K562 (cell line): ENCODE results near the gene AQP1. TPM values are rescaled to one million over a fixed set of nuclear protein-coding genes. Genes with fewer than 3 reads are reported as not detected.

ENCODE experiments used
- ATAC-seq: fragments of 200-7000 bp; cut with Tn5 transposase; 3 replicates; pipeline ENCODE4 v1.9.1; 2020; ENCODE audit warnings: moderate library complexity
- BruUV-seq: library from RNA; stranded (reverse); fragments of 400-500 nt; replicated peaks from 2 replicates; lab custom pipeline; 2021; lab: Mats Ljungman, UMichigan
- CTCF ChIA-PET: fragments of 300-600 bp; formaldehyde crosslinking; extraction: SDS; loops from one replicate; lab custom pipeline; 2021; ENCODE audit warnings: low intra/inter-chr PET ratio; lab: Yijun Ruan, JAX
- POLR2A ChIA-PET: fragments of 300-600, 350-650 bp; sonication (Branson Sonifier 250); formaldehyde crosslinking; extraction: SDS; loops from one replicate; lab custom pipeline; 2021; ENCODE audit warnings: antibody characterized with exemption, inconsistent platforms; lab: Yijun Ruan, JAX
- DNase-seq, 4 experiments: peaks; one replicate each; pipeline versions ENCODE4 v3.0.0 to v3.0.0-alpha.2; 2011 to 2018; ENCODE audit warnings: low spot score in 3 of 4, mixed read lengths in 3 of 4; ENCODE audit errors: extremely low read depth in 1 of 4
- FAIRE-seq: peaks from 2 replicates; lab custom pipeline; 2011; peaks lifted over from hg19 to GRCh38; lab: Jason Lieb, UNC
- H2AFZ ChIP-seq: 2 replicates; pipeline ENCODE4 v1.6.0; 2011; ENCODE audit warnings: low read depth, low read length, control low read depth, inconsistent platforms
- H3K27ac ChIP-seq: fragments of 200-600 bp; 3 replicates; pipeline ENCODE4 v1.8.0; 2011; ENCODE audit warnings: low read depth, mild to moderate bottlenecking, control low read depth, inconsistent platforms, low read length, moderate library complexity, mixed read lengths; ENCODE audit errors: extremely low read depth
- H3K27me3 ChIP-seq, 2 experiments: fragments of 300-600 bp in 1 of 2; 2 replicates in 1 of 2; 3 replicates in 1 of 2; pipeline versions ENCODE4 v1.6.0 to v1.8.0; 2011; ENCODE audit warnings: inconsistent platforms in 2 of 2, low read length in 2 of 2, mild to moderate bottlenecking in 1 of 2, mixed read lengths in 1 of 2, moderate library complexity in 1 of 2; ENCODE audit not compliant: control insufficient read depth in 2 of 2, insufficient read depth in 2 of 2
- H3K36me3 ChIP-seq: fragments of 300-600 bp; 3 replicates; pipeline ENCODE4 v1.8.0; 2011; ENCODE audit warnings: mild to moderate bottlenecking, low read length, inconsistent platforms; ENCODE audit not compliant: control insufficient read depth, insufficient read depth
- H3K4me1 ChIP-seq, 2 experiments: fragments of 200-600 bp in 1 of 2; replicated peaks in 1 of 2; 2 replicates in 1 of 2; 3 replicates in 1 of 2; pipeline versions ENCODE4 v1.5.1 to v1.8.0; 2011; ENCODE audit warnings: inconsistent platforms in 2 of 2, low read length in 2 of 2, mild to moderate bottlenecking in 1 of 2, mixed read lengths in 1 of 2, moderate library complexity in 1 of 2; ENCODE audit not compliant: control insufficient read depth in 2 of 2, insufficient read depth in 2 of 2
- H3K4me2 ChIP-seq: 2 replicates; pipeline ENCODE4 v1.6.1; 2011; ENCODE audit warnings: low read length, control low read depth, inconsistent platforms, mixed read lengths; ENCODE audit not compliant: insufficient read depth
- H3K4me3 ChIP-seq: fragments of 200-600 bp; sonication (generic), shearing (Covaris generic); 2 replicates; pipeline ENCODE4 v1.5.1; 2016; ENCODE audit warnings: control low read depth, inconsistent platforms
- H3K79me2 ChIP-seq: fragments of 200-600 bp; 3 replicates; pipeline ENCODE4 v1.8.0; 2011; ENCODE audit warnings: low read length, inconsistent platforms; ENCODE audit not compliant: control insufficient read depth, insufficient read depth
- H3K9ac ChIP-seq, 2 experiments: 2 replicates each; pipeline versions ENCODE4 v1.6.0 to v1.6.1; 2011; ENCODE audit warnings: low read depth in 2 of 2, low read length in 2 of 2, control low read depth in 1 of 2, inconsistent platforms in 1 of 2, mild to moderate bottlenecking in 1 of 2, mixed read lengths in 1 of 2; ENCODE audit not compliant: insufficient read depth in 1 of 2
- H3K9me1 ChIP-seq: one replicate; pipeline ENCODE4 v1.6.0; 2011; ENCODE audit warnings: inconsistent platforms, mild to moderate bottlenecking, low read length, moderate library complexity; ENCODE audit not compliant: control insufficient read depth, insufficient read depth
- H3K9me3 ChIP-seq: replicated peaks from 2 replicates; pipeline ENCODE4 v1.5.1; 2011; ENCODE audit warnings: low read depth, low read length, inconsistent platforms; ENCODE audit not compliant: control insufficient read depth, insufficient read depth
- H4K20me1 ChIP-seq: replicated peaks from 2 replicates; pipeline ENCODE4 v1.6.1; 2011; ENCODE audit warnings: low read length, inconsistent platforms, mixed read lengths; ENCODE audit not compliant: control insufficient read depth, insufficient read depth
- C11orf30 ChIP-seq: fragments of 450-650 bp; IDR thresholded peaks from 2 replicates; pipeline ENCODE4 v1.6.1; 2016; ENCODE audit warnings: low read depth, mild to moderate bottlenecking
- MAFF ChIP-seq: IDR thresholded peaks from 2 replicates; pipeline ENCODE4 v1.6.1; 2012; ENCODE audit warnings: low read length, improper control_type of control experiment
- MAFG ChIP-seq: fragments of 450-650 bp; conservative IDR thresholded peaks from 2 replicates; pipeline ENCODE4 v1.6.1; 2016; ENCODE audit warnings: missing genetic modification characterization, missing compliant biosample characterization
- MAFK ChIP-seq: IDR thresholded peaks from 2 replicates; pipeline ENCODE4 v1.6.1; 2011; ENCODE audit warnings: low read length, improper control_type of control experiment
- YY1 ChIP-seq, 3 experiments: IDR thresholded peaks; 2 replicates each; pipeline ENCODE4 v1.6.1; 2011; ENCODE audit warnings: low read length in 2 of 3, mild to moderate bottlenecking in 2 of 3, moderate library complexity in 2 of 3, borderline replicate concordance in 1 of 3, control low read depth in 1 of 3, low read depth in 1 of 3; ENCODE audit not compliant: insufficient read depth in 3 of 3, insufficient replicate concordance in 2 of 3, control insufficient read depth in 1 of 3, insufficient read length in 1 of 3; ENCODE audit errors: extremely low read depth in 1 of 3
- ZFP91 ChIP-seq: sonication (generic); formaldehyde crosslinking; IDR thresholded peaks from 2 replicates; pipeline ENCODE4 v1.8.0; 2022; ENCODE audit warnings: mild to moderate bottlenecking, missing genetic modification reagents
- ZNF316 ChIP-seq: fragments of 450-650 bp; IDR thresholded peaks from 2 replicates; pipeline ENCODE4 v1.6.1; 2016
- ZNF551 ChIP-seq: fragments of 250-450 bp; sonication (Bioruptor Pico); IDR thresholded peaks from 2 replicates; pipeline ENCODE4 v1.5.0; 2021; ENCODE audit warnings: mild to moderate bottlenecking, moderate library complexity
- whole genome bisulfite sequencing: fragments of 100-300 bp; shearing (Covaris generic); methylation state at CpG from one replicate; pipeline ENCODE4 v1.1.6; 2016; ENCODE audit warnings: low coverage, mixed read lengths; ENCODE audit not compliant: insufficient coverage; ENCODE audit errors: missing lambda C conversion rate; 5-methylcytosine and 5-hydroxymethylcytosine counted together
- in situ Hi-C: fragments of 300-500 bp; cut with MboI; formaldehyde crosslinking; loops from 4 replicates; pipeline ENCODE4 v1.15.0; 2018; ENCODE audit warnings: inconsistent platforms, mixed read lengths
- intact Hi-C: fragments of 100-400 bp; cut with micrococcal nuclease; formaldehyde crosslinking; loops from 2 replicates; pipeline ENCODE4 v1.14.2; 2022
- polyA plus RNA-seq, 8 experiments: library from polyadenylated mRNA; depleted of rRNA in 4 of 8; stranded (reverse) in 5 of 8; unstranded in 3 of 8; fragments of >200 nt; fragmentation: Nextera tagmentation in 2 of 8; fragmentation: Illumina TruSeq in 1 of 8; extraction: Ambion mirVana in 2 of 8; extraction: Trizol in 1 of 8; gene quantifications; 2 replicates each; pipeline versions ENCODE4 v1.2.1 to v1.2.3, GENCODE V29; 2011 to 2014; ENCODE audit warnings: inconsistent platforms in 1 of 8, missing spikeins in 1 of 8
- total RNA-seq, 7 experiments: library from RNA; depleted of rRNA in 6 of 7; stranded (reverse); fragments of >200 nt in 6 of 7; fragmentation: Illumina TruSeq in 2 of 7; extraction: Trizol in 2 of 7; gene quantifications; 2 replicates each; pipeline versions ENCODE4 v1.2.1 to v1.2.3, GENCODE V29; 2011 to 2021; ENCODE audit warnings: low replicate concordance in 1 of 7

AQP1 gene
- total and polyA plus RNA-seq, 9 of the 15 experiments (the other 6 are each of a cell fraction or from before 2014, with no cell fraction given) = 0.18 to 12.6 (median 4.1) TPM

DNA sequence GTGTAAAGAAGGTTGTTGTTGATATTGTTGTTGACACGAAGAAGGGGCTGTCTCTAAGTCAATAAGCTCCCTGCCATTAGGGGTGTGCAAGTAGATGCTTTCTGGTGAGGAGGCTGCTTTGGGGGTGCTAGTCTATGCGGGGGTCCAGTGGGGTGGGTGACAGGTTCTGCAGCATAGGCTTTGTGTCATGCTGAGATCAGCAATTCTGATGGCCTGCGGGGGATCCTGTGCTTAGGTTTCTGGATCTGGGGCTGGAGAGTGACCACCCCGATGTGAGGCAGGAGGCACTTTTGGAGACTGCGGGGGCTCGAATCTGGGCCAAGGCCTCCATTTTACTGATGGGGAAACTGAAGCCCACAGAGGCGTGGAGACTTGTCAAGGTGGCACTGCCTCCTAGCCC lies 5.1 kb downstream of the AQP1 start:
- Histone ChIP-seq H2AFZ (no peak overlapping the region), H3K4me3 (no peak overlapping the region), H3K36me3 (no peaks in the 10 kb centered on the region), H3K9ac (peak overlapping the region; percentile 56 to 84; a peak in 2 of 4 replicates), H3K27ac (no peak overlapping the region; the same call in 2 of the 3 replicates), H3K4me1 (peaks cover 82 to 86% of the 10 kb centered on the region in 2 experiments), H3K79me2 (no peaks in the 10 kb centered on the region; the same call in 2 of the 3 replicates), H3K9me3 (no peaks in the 10 kb centered on the region), H4K20me1 (no peaks in the 10 kb centered on the region), H3K9me1 (peaks cover 3% of the 10 kb centered on the region), H3K4me2 (no peak overlapping the region; the same call in 1 of the 2 replicates), H3K27me3 (no peaks in the 10 kb centered on the region)
- WGBS = 77% methylated on average over 7 of the region's 7 CpGs
- POLR2A ChIA-PET = interaction anchor here (0.7 to 1.1 kb wide), 4 partner anchors 16 to 22 kb away, joined by 3 to 4 read pairs (median 4); no protein-coding TSS in a partner anchor
- in situ Hi-C loops (no loop called here), intact Hi-C loops (no loop called here)
- ATAC-seq (no peak), DNase-seq (no peak), FAIRE-seq (no peak)
- CTCF ChIA-PET = no interaction called here
- BruUV-seq = no TSS peak
- TF ChIP-seq YY1 (IDR thresholded peaks at IDR 0.05; ENCODE audit: borderline replicate concordance in 1 of 3, control insufficient read depth in 1 of 3, extremely low read depth in 1 of 3, insufficient read depth in 3 of 3, insufficient read length in 1 of 3, insufficient replicate concordance in 2 of 3, low read depth in 1 of 3, low read length in 2 of 3) = no peak
- no peak for TF ChIP-seq ZFP91 (CRISPR knock-in tag)
- TF ChIP-seq MAFF = peak; percentile 70
- TF ChIP-seq C11orf30 = peak; percentile 87
- no peak for TF ChIP-seq ZNF551
- peak; percentile 86 for TF ChIP-seq ZNF316
- TF ChIP-seq MAFK = peak; percentile 73
- TF ChIP-seq MAFG (tag) = peak; percentile 57
